Activated CD4-positive, CD25-positive, alpha-beta regulatory T cell treated with anti-CD3 and anti-CD28 coated beads, Interleukin-2, amount 50 U/mL, for 72 hours (primary cell): ENCODE measurements around the gene TNFAIP8L3.

Experiments used
- DNase-seq: peaks from one replicate; pipeline ENCODE4 v3.0.0; 2021

TNFAIP8L3 gene

DNA sequence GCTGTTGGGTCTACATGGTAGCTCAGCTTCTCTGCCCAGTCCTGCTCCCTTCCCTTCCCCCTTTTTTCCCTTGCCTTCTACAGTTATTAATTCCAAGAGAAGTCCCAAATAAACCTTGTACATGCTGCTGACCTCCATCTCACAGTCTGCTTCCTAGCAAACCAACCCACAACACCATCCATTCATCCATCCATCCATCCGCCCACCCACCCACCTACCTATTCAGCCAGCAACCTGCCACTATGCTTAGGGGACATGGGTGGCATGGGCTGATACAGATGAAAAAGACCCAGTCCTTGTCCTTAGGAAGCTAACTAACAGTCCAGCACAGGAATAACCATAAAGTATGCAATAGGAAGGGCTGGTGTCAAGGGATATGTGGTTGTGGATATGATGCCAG lies 5.7 kb downstream of the TNFAIP8L3 start:
- DNase-seq: no peak

DNA sequence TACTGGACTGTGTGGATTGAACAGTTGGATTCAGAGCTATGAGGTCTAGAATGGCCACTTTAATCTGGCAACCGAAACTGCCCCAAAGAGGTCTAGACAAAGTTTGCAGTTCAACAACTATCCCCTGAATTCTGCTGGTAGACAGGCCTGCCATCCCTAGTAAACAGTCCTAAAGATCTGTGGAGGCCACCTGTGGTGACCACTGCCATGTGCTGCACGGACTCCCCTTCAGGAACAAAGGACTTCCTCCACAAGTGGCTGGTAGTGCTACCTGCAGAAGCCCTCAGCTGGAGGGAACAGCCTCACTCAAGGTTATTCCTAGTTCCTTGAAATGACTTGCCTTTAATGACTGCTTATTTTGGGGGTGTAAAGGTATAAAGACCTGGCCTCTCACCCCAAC lies 6.1 kb downstream of the TNFAIP8L3 start:
- no peak for DNase-seq

DNA sequence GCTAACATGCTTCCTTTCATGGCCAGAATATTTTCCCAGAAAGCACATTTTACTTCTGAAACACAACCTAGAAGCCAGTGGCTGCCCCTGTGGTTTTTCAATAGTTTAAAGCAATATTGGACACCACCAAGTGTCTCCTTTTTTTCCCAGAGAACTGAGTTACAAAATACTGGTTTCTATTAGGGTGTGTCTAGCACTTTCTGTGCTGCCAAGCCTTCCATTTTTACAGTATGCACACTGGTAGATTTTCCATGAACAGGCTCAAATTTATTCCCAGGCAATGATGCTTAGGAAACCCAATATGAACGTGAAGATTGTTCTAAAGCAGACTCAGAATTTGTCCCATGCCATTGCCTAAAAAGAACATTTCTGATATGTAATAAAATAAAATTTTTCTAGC lies 7.2 kb downstream of the TNFAIP8L3 start:
- no peak for DNase-seq

DNA sequence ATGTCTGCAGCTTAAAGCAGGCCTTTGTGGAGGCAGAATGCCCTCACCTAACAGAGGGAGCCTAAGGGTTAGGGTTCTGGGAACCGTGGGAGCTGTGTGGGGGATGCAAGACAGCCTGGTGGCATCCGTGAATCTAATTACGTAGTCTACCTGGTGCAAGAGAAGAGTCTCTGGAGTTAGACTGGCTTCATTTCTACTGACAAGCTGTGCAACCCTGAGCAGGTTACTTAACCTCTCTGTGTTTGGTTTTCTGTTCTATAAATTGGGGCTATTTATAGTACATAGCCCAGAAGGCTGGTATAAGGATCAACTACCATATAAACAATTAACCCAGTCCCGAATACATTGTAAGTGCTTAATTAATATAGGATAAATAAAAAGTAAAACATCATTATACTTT lies 8.3 kb downstream of the TNFAIP8L3 start:
- DNase-seq: no peak

DNA sequence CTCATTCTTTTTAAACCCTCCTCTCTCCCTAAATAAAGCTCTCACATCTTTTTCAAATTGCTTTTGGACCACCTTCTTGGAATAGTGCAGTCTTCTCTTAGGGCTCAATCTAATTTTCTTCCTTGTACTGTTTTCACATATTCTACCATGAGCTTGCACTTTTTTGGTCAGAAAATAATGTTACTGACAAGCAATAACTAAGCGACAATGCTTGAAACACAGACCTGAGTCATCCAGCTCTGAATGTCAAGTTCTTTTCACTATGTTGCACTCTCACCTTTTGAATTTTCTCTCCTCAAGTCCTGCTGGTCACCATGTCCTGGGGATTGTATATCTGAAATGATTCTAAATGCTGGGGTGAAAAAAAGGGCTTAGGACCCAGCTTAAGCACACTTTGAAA lies 8.9 kb downstream of the TNFAIP8L3 start:
- DNase-seq: no peak

DNA sequence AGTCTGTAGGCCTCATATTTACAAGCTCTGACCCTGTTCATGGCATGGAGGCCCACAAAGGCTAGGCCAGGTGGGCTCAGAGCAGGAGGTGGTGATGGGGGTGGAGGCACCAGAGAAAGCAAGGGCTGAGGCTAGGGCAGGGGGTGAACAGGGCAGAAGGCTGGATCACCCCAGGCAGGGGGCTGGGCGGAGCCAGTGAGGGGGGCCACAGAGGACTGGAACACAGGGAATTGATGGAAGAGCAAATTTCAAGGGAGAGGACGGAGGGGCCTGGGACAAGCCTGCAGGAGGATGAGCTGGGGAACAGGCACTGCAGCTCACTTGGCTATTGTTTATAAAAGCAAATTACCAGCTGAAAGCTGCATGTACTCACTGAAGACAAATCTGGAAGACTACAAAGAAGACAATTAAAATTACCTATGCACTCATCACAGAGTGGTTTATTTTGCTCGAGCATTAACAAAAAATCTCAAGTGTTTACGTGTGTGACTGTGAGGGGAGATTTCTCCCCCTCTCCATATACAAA lies 11.0 kb downstream of the TNFAIP8L3 start:
- DNase-seq: no peak

DNA sequence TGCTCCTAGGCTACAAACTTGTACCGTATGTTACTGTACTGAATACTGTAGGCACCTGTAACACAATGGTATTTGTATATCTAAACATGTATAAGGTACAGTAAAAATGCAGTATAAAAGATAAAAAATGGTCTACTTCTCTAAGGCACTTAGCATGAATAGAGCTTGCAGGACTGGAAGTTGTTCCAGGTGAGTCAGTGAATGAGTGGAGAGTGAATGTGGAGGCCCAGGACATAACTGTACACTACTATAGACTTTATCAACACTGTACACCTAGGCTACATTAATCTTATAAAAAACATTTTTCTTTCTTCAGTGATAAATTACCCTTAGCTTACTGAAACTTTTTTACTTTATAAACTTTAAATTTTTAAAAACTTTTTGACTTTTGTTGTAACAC lies 12.5 kb downstream of the TNFAIP8L3 start:
- no peak for DNase-seq

DNA sequence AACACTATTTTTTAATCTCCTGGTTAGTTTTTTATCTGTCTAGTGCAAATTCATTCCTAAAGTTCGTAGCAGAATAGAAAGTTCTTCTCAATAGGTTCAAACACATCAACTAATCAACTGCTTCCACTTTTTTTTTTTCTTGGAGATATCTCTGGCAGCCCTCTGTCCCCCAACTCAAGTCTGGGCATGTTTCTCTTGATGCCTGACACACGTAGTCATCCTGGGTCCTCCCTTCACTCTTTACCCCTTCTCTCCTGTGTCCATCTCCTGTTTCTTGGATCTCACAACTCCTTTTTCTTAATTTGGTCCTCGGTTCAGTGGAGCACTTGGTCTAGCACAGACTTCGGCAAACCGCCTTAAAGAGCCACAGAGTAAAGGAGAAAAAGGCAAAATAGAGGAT lies 14.4 kb downstream of the TNFAIP8L3 start:
- no peak for DNase-seq

DNA sequence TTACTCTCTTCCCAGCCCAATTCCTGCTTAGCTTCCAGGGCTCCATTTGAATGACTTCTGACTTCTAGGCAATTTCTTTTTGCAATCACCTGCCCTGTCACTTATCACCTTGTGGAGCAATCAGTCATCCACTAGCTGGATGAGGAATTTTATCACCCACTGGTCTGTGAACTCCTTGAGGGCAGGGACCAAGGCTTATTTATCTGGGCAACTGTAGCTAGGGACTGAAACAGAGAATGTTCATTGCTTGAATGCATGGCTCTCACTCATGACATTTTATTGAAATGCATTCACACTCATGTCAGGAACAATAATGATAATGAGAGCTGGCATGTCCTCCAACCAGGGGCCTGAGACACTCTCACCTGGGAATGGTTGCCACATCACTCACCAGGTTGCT lies 15.5 kb downstream of the TNFAIP8L3 start:
- DNase-seq: no peak

DNA sequence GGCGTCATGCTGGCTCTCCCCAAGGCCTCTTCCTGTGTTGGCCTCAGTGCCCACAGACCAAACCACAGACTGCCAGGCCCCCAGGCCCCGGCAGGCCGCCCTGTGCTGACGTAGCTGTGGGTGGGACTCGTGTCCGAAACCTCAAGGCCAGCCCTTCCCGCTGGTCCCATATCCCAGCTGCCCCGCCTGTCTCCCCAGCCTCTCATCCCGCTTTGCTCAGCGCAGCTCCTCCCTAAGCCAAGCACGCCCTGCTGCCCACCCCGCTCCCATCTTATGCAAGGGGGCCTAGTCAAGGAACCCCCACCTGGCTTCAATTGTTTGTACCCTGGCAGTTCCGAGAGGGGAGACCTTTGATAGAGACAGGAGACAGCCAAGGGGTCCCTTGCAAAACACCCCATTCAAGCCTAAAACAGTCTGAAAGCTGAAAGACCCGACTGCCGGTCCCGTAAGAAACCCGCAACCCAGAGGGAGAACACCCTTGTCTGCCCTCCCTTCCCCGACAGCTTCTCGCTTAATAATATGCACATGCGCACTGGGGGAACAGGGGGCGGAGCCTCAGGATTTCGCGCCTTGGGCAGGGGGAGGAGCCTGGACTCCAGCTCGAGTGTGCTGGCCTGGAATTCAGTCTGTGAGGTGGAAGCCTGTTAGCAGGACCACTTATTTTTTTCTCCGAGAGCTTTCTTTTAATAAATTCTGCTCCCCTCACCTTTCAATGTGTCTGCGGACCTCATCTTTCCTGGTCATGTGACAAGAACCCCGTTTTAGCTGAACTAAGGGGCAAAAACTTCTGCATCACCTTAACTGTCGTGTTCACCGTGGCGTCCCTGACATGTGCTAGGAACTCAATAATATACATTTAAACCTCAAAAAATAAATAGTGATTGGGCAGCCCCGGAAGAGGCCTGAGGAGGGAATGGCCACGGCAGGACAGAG lies 17.2 kb downstream of the TNFAIP8L3 start:
- peak; percentile 63 for DNase-seq

DNA sequence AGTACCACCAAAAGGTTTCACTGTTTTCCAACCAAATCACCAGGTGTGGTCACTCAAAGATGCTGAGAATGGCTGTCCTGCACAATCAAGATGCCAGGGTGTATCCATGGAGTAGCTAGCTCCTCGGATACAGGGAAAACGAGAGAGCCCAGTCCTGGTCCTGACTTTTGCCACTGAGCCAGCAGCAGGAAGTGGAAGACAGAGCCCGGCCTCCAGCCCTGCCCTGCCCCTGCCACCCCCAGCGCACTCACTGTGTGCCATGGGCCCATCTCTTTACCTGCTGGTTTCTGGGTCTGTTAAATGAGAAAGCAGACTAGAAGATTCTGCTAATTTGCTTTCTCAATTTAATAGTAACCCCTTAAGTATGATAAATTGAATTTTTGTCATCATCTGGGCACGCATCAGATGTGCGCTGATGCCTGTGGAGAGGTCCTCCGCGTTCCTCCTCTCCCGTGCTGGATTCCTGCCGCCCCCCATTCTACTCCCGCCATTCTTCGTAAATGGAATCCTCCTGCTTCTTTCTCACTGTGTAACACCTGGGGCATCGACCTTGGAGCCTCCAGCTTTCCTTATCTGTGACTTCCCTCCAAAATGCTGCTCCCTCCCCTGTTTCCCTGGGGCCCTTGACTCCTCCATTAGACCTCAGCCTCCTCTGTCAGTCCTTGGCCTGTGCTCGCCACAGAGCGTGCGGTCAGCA lies 18.0 kb downstream of the TNFAIP8L3 start:
- no peak for DNase-seq

DNA sequence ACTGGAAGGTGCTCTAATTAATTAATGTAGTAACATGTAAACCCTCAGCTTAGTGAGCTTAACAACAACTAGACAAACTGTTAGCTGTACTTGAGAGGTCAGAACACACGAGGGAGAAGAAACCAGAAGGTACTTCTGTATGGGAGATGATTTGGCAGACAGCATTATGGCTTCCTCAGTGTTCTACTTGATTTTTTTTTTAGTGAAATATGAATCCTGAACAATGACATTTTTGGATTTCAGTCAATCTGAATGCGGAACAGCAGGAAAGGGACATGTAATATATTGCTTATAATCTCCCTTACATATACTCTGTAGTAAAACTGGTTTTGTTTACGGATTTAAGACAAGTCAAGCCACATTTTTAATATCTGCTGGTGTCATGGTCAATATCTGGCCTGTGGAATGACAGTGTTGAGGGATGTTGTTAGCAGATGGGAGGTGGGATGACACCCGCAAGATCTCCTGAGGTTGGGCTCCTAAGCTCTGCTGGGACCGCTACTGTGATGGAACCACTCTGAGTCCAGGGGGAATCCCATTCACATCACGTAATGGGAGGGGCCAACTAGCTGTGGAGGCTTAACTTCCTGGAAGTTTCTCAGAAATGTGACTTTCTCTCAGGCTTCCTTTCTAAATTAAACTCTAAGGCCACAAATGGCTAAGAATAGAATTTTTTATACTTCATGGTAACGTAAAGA lies 18.7 kb downstream of the TNFAIP8L3 start:
- no peak for DNase-seq

DNA sequence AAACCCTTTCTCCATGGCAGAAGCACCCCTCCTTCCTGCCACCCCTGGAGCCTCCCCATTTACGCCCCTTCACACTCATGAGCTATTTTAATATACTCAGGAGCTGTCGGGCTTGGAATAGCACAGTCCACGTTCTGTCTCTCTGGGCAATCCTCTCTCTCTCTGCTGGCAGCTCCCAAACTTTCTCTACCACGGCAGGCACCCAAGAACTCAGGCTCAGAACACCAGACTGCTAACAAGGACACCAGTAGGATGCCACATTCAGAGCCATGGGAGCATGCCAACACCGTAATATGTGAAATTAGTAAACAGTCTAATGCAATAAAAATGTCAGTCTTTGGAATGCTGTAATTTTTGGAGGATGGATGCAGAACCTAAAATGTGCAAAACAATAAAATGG lies 19.3 kb downstream of the TNFAIP8L3 start:
- no peak for DNase-seq

DNA sequence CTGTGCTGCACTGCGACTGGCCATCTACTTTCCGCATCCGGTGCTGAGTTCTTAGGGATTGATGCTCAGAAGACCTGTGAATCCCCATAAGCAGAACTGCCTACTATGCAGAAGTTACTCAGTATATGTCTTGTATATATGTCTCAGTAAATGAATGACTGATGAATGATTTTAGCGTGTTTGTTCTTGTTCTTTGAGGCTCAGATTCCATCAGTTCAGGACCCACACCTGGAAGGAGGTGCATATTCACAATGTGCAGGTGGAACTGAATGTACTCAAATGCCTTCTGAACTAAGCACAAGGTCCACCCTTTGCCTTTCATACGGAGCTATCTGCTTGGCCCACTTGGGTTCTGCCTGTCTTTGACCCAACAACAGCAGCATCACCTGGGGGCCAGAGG lies 19.8 kb downstream of the TNFAIP8L3 start:
- DNase-seq: no peak

DNA sequence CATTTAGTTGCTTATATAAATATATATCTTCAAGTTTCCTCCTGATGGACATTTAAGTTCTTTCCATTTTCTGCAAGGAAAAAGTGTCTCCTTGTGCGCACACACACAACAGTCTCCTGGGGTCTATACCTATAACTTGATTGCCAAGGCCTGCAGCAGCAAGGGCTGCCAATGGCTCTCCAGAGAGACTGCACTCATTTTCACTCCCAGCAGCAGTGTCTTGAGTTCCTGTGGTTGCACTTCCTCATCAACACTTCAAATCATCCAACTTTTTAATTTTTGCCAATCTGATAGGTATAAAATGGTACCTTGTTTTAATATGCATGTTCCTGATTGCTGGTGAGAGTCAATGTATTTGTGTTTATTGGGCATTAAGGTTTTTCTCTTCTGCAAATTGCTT lies 23.1 kb downstream of the TNFAIP8L3 start:
- no peak for DNase-seq

DNA sequence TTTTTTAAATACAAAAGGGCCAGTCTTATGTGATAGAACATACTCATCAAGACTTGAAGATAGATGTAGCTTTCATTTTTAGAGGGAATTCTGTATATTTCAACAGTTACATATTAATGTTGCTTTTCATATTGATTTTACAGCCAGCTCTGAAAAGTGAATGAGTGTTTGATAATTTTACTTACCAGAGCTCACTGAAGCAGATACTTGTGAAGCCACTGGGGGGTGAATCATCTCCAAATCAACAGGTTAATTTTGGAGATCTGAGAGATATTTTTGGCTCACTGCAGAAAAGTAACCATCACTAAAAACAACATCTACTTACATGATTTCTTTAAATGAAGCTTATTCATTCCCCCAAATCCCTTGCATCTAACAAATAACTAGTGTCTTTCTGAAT lies 24.7 kb downstream of the TNFAIP8L3 start:
- no peak for DNase-seq

DNA sequence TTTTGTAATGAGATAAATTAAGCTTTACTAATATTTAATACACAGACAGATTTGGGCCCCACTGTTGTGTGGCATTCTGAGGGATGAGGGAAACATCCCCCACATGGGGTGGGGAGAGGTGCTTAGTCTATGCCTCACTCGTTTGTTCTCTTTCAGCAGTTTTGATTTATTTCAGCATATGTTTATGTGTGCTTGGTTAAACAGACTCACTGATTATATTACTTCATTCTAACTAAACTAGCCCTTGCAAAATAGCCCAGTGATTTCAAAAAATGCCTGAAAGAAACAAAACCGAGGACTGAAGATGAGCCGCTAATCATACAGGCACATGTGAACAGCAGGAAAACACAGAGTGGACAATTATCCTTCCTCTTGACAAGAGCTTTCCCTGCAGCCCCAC lies 27.2 kb downstream of the TNFAIP8L3 start:
- no peak for DNase-seq

DNA sequence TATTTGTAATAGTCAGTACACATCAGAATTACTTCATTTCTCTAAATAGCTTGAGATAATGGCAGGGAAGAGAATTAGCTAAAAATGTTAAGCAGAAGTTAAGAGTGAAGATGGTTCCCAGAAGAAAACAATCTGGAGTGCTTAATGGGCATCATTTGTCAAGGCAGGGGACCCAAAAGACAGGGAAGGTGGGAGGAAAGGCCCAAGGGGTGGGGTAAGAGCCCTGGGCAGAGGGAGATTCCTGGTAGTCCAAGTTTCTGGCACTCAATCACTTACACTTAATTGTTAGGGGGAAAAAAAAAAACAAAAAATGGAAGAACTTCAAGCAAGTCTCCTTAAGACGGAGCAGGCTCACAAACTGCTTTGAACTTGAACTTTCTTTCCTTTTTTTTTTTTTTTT lies 28.9 kb downstream of the TNFAIP8L3 start:
- no peak for DNase-seq

DNA sequence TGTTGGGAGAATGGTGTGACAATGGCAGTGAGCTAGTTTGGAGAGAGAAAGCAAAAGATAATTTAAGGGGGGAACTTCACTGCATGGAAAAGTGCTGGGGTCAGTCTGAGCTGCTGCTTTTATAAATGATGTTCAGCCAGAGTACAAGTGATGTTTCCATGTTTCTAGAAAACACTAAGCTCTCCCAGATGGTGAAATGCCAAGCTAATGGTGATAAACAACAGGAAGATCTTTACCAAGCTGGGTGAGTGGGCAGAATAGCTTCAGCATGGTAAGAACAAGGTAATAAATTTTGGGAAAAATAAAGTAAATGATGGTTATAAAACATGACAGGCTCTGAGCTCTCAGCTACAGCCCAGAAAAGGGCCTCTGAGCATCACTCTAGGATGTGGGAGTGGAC lies 29.4 kb downstream of the TNFAIP8L3 start:
- DNase-seq: no peak

DNA sequence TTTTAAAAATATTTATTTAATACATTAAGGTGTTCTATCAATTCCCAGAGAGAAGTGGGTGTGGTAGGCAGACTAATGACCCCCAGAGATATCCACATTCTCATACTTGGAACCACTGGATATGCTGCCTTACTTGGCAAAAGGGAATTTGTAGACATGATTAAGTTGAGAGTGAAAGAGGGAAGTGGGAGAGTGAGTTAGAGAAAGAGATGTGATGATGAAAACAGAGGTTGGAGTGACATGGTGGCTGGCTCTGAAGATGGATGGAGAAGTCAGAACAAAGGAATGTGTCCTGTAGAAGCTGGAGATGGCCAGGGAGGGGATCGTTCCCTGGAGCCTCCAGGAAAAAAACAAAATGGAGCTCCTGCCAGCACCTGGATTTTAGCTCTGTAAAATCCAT lies 32.0 kb downstream of the TNFAIP8L3 start:
- no peak for DNase-seq

DNA sequence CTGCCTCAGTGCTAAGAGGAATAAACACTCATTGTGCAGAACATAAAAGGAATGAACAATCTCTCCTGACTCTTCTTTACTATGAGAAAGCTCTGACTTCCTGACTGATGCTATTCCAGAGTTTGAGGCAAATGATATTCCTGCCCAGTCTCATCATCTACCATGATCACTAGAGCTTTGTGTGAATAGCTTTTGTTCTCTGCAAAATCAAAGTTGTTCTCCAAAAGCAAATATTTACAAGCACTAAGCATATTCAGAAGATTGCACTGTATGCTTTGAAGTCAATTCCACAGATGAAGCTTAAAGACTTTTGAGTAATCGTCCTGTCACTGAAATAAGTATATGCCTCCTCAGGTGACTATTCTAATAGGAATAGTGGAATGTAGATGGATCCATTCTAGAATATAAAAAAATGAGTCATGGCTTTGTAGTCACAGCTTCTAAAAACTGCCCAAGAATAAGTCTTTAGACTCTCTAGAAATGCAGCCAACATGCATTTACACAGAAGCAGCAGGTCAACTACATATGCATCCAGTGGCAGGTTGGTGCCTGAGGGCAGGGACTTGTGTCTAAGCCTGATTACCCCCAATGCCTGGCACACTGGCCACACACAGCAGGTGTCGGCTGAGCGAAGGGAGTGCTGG lies 34.6 kb downstream of the TNFAIP8L3 start:
- no peak for DNase-seq

DNA sequence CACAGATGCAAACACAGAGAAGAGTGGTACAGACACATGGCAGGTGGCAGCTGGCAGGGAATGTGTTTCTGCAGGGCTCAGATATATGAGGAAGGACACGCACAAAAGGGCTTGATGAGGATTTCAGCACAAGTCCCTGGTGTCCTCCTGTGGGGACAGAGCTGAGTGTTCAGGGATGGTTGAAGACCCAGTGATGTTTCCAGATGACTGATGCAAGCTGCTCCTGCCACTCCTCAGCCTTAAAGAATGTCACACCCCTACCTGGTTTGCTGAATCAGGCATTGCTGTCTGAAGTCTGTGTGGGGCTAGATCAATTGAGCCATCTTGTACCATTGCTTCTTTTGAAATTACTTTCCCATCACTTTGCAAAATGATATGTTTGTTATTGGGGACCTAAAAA lies 40.2 kb downstream of the TNFAIP8L3 start:
- no peak for DNase-seq

DNA sequence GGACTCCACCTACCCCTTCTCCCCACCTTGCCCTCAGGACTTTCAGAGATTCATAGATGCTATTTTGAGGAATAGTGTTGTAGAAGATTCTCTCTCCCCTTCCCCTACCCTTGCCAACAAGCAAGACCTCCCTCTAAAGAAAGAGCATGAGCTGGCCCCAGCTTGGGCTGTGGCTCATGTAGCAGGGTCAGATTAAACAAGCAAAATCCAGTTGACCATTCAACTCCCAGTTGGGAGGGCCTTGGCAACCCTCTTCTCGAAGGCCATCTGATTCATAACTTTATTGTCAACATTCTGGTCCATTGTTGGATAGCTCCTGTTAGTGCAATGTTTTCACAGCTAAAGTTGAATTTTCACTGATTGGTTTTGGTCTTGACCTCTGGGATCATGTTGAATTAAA lies 41.1 kb downstream of the TNFAIP8L3 start:
- no peak for DNase-seq
